AG08396 (cell line): ENCODE measurements around the gene PGAM1.
"Not testable (repeated sequence)": the region's sequence is repeated elsewhere in the genome, so short reads cannot be mapped to it uniquely, and the experiment has no call there.

Experiments used
- DNase-seq: peaks from one replicate; pipeline ENCODE4 v3.0.0; 2012; ENCODE audit warnings: low spot score, mixed read lengths

Gene PGAM1

DNA sequence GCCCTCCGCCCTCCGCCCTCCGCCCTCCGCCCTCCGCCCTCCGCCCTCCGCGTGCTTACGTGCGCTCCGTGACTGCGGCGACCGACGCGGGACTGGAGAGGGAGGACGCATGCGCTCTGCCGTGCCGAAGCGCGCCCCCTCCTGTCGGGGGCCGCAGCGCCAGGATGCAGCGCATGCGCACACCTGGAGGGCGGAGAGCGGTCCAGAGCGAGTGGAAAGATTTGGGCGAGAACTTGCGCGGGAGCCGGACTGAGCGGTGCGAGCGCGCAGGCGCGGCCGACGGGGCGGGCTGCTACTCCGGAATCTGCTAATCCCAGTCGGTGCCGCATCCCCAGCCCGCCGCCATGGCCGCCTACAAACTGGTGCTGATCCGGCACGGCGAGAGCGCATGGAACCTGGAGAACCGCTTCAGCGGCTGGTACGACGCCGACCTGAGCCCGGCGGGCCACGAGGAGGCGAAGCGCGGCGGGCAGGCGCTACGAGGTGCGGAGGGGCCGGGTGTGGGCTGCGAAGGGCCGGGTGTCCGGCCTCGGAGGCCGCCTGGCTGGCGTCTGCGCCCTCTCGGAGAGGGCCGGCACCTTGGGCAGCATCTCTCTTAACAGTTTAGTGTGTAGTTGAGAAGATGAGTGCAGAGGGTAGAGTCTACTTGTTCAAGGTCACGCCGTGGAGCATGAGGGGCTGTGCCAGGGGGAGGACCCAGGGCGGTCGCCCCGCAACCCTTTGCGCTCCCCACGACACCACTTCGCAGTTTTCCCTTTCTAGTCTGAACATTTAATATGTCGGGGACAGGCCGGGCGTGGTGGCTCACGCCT lies at the start of gene PGAM1:
Gene PGAM1 (plus strand): TSS at position 228 of the 812 bp plus-strand sequence. CDS start 117 bp downstream, at position 345.
- DNase-seq: peak; percentile 100

- no peak for DNase-seq
Observed at GRCh38 chr10:97376413-97376812, 49.6 kb upstream of the PGAM1 start.

- no peak for DNase-seq
Observed at GRCh38 chr10:97378933-97379921, 46.8 kb upstream of the PGAM1 start.

- no peak for DNase-seq
Observed at GRCh38 chr10:97380516-97380915, 45.5 kb upstream of the PGAM1 start.

GRCh38 chr10:97381626-97382025 lies 44.4 kb upstream of the PGAM1 start:
- no peak for DNase-seq

DNA sequence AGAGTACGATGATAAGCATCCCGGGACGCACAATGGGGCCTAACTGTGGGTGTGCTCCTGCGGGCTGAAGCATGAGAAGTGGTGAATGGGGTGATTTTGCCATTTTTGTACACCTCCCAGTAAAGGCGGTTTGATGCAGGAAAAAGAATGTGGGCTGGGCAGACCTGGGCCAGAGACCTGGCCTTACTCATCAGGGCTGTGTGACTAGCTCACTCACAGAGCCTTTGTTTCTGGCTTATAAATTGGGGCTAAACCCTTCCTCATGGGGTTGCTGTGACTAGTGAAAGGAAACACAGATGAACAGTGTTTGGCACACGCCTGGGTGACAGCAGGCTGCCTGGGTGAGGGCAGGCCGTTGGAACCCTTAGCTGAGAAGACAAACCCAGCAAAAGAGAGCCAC lies 42.8 kb upstream of the PGAM1 start:
- no peak for DNase-seq

DNA sequence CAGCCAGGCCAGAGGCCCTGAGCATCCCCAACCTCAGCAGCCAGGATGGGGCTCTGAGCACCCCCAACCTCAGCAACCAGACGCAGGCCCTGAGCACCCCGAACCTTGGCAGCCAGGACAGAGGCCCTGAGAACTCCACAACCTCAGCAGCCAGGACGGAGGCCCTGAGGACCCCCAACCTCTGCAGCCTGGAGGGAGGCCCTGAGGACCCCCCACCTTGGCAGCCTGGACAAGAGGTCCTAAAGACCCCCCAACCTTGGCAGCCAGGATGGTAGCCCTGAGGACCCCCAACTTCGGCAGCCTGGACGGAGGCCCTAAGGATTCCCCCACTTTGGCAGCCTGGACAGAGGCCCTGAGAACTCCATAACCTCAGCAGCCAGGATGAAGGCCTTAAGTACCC lies 41.8 kb upstream of the PGAM1 start:
- DNase-seq: no peak

GRCh38 chr10:97384641-97385040 lies 41.4 kb upstream of the PGAM1 start:
- DNase-seq: no peak

DNA sequence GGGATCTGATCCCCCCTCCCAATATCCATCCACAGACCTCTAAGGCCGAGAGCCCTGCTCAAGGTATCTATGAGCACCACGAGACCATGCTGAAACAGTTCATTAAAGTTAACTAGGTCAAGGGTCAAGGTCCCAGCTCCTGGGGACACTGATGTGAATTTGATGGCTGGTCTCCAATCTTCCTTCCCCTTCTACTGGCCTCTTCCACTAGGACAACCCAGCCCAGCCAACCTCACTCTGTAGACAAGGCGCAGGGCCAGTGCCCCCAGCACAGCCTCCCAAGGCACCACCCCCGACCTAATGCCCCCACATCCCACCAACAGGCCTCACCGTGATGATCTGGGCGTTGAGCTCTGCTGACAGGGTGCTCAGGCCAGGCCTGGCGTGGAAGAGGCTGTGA lies 40.4 kb upstream of the PGAM1 start:
- DNase-seq: no peak

DNA sequence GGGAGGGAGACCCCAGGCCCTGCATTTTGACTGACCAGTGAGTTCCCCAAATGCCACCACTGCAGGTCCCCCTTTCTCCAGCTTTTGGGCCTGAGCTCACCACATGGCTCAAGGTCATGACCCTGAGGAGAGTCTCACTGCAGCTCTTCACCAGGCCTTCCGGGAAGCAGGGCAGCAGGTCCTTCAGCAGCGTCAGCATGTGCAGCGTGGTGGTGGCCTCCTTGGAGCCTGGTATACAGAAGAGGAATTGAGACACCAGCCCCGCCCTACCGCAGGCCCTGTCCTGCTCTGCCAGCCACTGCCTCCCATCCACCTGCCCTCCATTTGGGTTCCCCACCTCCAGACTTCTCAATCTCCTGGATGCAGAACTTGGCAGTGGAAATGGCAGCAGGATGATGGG lies 37.8 kb upstream of the PGAM1 start:
- DNase-seq: no peak

- DNase-seq: no peak
Observed at GRCh38 chr10:97390091-97390490, 35.9 kb upstream of the PGAM1 start.

DNA sequence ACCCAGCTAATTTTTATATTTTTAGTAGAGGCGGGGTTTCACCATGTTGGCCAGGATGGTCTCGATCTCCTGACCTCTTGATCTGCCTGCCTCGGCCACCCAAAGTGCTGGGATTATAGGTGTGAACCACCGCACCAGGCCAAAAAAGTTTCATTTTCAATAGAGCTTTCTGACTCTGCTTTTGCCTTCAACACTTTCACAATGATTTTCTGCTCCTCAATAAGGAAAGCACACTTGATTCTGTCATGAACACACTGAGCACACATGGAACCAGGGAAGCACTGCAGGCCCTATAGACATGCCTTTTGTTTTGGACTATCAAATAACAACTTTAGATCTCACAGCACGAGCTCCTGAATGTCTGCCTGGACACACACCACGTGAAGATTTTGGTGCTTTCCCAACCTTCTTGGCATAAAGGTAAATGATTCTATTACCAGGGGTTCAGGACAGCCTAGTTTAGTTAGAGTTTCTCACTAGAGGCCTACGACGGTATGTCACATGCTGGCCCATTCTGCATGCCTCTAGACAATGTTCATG lies 32.9 kb upstream of the PGAM1 start:
- DNase-seq: no peak

GRCh38 chr10:97396056-97396455 lies 29.9 kb upstream of the PGAM1 start:
- no peak for DNase-seq

DNA sequence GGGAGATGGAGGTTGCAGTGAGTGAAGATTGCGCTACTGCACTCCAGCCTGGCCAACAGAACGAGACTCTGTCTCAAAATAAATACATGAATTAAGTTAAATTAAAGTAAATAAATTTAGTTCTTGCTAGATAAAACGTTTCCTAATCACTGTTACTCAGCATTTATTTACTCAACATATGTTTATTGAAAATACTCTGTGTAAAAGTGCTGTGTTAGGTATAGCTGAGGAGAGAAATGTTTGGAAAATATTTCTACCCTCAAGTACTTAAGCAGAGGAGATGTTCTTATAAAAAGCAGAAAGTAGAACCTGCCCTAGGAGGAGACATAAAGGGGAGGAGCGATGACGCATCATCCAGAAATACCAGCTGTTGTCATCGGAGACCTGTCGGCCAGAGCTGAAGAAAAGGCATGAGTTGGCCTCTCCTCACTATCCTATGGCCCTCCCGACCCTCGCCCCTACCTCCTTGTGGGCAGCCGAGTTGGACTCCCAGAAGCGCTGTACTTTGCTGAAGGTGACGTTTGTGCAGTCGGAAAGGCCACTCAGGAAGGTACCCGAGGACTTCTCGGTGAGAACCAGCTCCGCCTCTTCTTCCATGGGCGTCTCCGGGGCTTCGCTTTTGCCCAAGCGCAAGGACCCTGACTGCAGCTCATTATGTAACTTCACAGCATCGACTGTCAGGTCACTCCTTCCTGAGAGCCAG lies 26.0 kb upstream of the PGAM1 start:
- DNase-seq: peak; percentile 78

- DNase-seq: peak; percentile 96
Observed at GRCh38 chr10:97400665-97401454, 25.1 kb upstream of the PGAM1 start, which contains the start of gene RRP12. Gene RRP12, minus strand, starts transcription at chr10:97401340. Its CDS starts 109 bp downstream, at chr10:97401231.

DNA sequence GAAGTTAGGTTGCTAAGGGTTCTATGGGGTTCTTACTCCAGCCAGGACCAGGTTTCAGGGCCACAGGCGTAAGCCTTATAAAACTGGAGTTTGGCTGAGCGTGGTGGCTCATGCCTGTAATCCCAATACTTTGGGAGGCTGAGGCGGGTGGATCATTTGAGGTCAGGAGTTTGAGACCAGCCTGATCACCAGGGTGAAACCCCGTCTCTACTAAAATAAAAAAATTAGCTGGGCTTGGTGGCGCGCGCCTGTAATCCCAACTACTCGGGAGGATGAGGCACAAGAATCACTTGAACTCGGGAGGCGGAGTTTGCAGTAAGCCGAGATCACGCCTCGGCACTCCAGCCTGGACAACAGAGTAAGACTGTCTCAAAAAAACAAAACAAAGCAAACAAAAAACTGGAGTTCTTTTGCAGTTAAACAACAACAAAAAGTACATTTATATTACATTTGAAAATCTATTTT lies 24.5 kb upstream of the PGAM1 start:
- DNase-seq: no peak

DNA sequence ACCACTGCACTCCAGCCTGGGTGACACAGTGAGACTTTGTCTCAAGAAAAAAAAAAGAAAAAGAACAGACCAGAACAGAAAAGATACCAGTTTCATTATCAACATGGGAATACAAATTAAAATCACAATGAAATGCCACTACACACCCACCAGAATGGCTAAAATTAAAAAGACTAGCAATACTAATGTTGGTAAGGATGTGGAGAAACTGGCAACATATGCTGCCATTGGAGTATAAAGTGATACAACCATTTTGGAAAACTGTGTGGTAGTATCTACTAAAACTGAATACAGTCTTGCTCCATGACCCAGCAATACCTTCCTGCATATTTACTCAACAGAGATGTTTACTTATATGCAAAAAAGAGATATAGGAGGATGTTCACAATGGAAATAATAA lies 21.9 kb upstream of the PGAM1 start:
- DNase-seq: no peak

GRCh38 chr10:97406064-97406463 lies 19.9 kb upstream of the PGAM1 start:
- DNase-seq: no peak

DNA sequence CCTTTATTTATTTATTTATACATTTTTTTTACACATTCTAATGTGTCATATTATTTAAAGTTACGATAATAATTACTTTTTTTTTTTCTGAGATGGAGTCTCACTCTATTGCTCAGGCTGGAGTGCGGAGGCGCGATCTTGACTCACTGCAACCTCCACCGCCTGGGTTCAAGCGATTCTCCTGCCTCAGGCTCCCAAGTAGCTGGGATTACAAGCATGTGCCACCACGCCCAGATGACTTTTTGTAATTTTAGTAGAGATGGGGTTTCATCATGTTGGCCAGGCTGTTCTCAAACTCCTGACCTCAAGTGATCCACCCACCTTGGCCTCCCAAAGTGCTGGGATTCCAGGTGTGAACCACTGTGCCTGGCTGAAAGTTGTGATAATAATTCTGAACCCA lies 19.5 kb upstream of the PGAM1 start:
- not testable (repeated sequence) for DNase-seq

DNA sequence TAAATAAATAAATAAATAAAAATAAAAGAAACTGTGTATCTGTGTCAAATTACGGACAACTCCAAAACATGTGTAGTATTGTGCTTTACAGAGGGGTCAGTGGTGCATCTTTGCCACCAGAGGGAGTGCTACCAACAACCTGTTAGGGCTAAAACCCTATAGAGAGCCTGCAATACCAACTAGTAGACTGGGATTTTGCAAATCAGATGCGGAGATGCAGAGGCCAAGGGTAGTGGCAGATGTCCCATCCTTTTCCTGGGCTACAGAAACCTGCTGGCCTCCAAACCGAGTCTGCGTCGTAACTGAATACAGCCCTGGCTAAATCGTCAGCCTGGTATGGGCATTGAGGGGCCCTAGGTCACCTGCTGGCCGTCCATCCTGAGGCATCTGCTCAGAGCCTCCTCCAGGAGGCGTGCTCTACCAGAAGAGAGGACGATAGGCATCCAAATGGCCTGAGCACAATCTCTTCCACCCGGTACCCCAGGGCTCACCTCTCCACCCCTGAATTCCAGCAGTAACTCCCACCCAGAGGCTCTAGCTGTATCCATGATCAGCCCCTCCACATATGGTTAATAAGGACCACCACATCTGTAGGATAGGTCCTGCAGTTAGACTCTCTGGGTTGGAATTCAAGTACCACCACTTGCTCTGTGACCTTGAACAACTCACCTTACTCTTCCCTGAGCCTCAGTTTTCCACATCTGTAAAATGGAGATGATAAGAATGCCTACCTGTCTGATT lies 18.6 kb upstream of the PGAM1 start:
- DNase-seq: peak; percentile 77
